GM12878 (cell line): ENCODE data around the gene FOLR2.

ENCODE experiments used
- CBX5 ChIP-seq: sonication (generic); IDR thresholded peaks from 2 replicates; pipeline ENCODE4 v1.6.1; 2016; ENCODE audit warnings: low read depth, moderate library complexity, mild to moderate bottlenecking, inconsistent platforms
- CEBPZ ChIP-seq: fragments of 150-350 bp; IDR thresholded peaks from 2 replicates; pipeline ENCODE4 v1.6.1; 2016; ENCODE audit warnings: low read depth, low read length
- EZH2 ChIP-seq: IDR thresholded peaks from 2 replicates; pipeline ENCODE4 v1.6.1; 2012; ENCODE audit warnings: low read depth, mild to moderate bottlenecking, control low read depth, inconsistent platforms, low read length, borderline replicate concordance; ENCODE audit not compliant: control insufficient read depth
- PKNOX1 ChIP-seq: fragments of 450-650 bp; IDR thresholded peaks from 2 replicates; pipeline ENCODE4 v1.6.1; 2016; ENCODE audit warnings: mild to moderate bottlenecking
- POLR2A ChIP-seq: IDR thresholded peaks from 2 replicates; pipeline ENCODE4 v1.6.1; 2011; ENCODE audit warnings: low read depth, mild to moderate bottlenecking, low read length

DNA sequence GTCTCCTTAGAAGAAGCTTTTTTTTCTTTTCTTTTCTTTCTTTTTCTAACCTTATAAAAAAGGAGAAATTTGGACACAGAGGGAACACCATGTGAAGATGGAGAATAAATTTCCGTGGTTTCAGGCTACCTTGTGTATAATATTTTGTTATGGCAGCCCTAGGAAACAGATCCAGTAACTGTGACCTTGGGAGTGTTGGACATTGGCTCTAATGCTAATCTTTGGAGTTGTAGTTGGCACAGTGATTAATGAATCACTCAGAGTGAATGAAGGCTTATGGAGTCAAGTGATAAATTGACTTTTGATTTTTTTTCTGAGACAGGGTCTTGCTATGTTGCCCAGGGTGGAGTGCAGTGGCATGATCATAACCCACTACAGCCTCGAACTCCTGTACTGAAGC lies 42.9 kb downstream of the FOLR2 start:
- TF ChIP-seq CEBPZ (no peak), PKNOX1 (no peak), POLR2A (no peak), CBX5 (no peak), EZH2 (no peak)
